ENCODE results near the gene TRIM62. TPM values are rescaled to one million over a fixed set of nuclear protein-coding genes. Genes with fewer than 3 reads are reported as not detected.
A peak's percentile ranks its signal among the peaks of the same experiment; 100 is the strongest.

The TRIM62 gene
- polyA plus RNA-seq, 1 experiment, result 4.5 TPM

DNA sequence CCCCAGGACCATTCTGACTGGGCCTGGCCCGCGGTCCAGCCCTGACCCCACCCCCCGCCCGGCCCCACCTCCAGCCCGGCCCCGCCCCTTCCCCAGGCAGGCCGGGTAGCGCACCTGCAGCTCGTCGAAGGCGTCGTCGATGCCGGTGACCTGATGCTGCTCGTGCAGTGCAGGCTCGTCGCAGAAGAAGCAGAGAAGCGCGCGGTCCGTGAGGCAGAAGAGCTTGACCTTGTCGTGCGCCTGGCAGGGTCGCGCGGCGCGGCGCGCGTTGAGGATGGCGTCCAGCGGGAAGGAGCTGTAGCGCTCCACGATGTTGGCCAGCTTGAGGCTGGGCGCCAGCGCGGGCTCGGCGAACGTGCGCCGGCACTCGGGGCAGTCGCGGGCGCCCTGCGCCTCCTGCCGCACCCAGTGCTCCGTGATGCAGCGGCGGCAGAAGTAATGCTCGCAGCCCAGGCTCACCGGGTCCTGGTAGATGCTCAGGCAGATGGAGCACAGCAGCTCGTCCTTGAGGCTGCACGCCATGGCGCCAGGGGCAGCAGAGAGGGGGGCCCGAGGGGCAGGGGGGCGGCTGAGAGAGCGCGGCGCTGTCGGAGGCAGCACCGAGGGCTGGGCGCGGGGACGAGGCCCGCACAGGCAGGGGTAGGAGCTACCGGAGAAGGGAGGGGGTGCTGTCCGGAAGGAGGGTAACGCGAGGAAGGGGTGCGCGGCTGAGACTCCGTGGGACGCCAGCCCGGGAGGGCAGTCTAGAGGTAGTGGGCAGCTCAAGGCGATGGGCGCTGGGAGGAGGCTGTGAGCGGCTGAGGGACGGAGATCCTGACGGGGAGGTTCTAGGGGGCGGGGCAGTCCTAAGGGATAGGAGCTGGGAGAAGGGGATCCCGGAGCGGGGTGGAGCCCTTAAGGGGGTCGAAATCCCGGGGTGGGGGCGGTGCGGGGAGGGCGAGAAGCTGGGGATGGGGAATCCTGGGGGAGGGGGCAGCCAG, 642 bp downstream of the TRIM62 start:
- no peaks in the 10 kb centered on the region for H3K27me3 ChIP-seq (ENCODE audit: control insufficient read depth, insufficient read depth, low read length)
- POLR2A ChIA-PET, result interaction anchor here (0.6 to 2.2 kb wide), 16 partner anchors 9 to 660 kb away, joined by 3 to 8 read pairs (median 4); no protein-coding TSS in a partner anchor
- H3K9me3 ChIP-seq (ENCODE audit: control insufficient read depth, insufficient read depth, low read length), result no peaks in the 10 kb centered on the region; the same call in 1 of the 2 replicates
- CTCF ChIA-PET, result interaction anchor here (0.6 to 1.9 kb wide), 9 partner anchors 33 to 244 kb away, joined by 3 to 20 read pairs (median 3); no protein-coding TSS in a partner anchor
- peak overlapping the region; percentile 21 for H3K27ac ChIP-seq (ENCODE audit: low read depth, low read length)
- peak overlapping the region; percentile 85 for H3K4me3 ChIP-seq (ENCODE audit: low read depth, low read length)
- DNase-seq (ENCODE audit: low read depth, low spot score), result no peak
- TF ChIP-seq, protein P1, sequence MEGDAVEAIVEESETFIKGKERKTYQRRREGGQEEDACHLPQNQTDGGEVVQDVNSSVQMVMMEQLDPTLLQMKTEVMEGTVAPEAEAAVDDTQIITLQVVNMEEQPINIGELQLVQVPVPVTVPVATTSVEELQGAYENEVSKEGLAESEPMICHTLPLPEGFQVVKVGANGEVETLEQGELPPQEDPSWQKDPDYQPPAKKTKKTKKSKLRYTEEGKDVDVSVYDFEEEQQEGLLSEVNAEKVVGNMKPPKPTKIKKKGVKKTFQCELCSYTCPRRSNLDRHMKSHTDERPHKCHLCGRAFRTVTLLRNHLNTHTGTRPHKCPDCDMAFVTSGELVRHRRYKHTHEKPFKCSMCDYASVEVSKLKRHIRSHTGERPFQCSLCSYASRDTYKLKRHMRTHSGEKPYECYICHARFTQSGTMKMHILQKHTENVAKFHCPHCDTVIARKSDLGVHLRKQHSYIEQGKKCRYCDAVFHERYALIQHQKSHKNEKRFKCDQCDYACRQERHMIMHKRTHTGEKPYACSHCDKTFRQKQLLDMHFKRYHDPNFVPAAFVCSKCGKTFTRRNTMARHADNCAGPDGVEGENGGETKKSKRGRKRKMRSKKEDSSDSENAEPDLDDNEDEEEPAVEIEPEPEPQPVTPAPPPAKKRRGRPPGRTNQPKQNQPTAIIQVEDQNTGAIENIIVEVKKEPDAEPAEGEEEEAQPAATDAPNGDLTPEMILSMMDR (IDR thresholded peaks at IDR 0.05; ENCODE audit: low read depth, low read length), result no peak

DNA sequence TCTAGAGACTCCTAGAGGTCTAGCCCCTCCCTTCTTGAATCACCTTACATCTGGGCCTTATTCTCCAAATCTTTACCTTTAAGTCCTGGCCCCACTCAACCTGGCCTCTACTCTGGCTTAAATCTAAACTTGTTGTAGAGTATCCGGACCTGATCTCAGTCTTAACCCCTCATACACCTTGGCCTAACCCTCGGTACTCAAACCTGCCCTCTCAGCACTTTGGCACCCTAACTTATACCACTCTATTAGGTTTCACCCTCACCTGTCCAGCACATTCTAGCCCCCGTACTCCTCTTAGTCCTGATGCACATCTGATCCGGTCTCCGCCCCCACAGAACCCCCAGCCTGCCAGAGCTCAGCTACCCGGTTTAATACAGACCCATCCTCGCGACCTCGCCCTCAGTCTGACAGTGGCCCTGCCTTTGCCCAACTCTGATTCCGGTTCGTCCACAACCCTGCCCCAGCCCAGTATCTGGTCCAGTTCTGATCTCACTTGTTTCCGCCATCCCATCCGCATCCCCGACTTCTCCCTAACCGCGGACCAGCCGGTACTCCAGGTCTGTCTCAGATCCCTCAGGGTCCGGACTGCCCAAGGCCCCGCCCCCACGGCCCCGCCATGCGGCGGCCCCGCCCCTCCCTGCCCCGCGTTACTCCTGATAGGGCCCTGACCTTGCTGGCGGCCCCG, 1.5 kb downstream of the TRIM62 start:
- H3K27me3 ChIP-seq (ENCODE audit: control insufficient read depth, insufficient read depth, low read length), result no peaks in the 10 kb centered on the region
- DNase-seq (ENCODE audit: low read depth, low spot score), result peak; percentile 53
- POLR2A ChIA-PET, result interaction anchor here (1.2 to 2.2 kb wide), 4 partner anchors 11 to 81 kb away, joined by 3 to 8 read pairs (median 7); no protein-coding TSS in a partner anchor
- CTCF ChIA-PET, result interaction anchor here (0.6 to 1.9 kb wide), 5 partner anchors 61 to 115 kb away, joined by 3 to 6 read pairs (median 5); no protein-coding TSS in a partner anchor
- TF ChIP-seq, protein P1 (IDR thresholded peaks at IDR 0.05; ENCODE audit: low read depth, low read length), result no peak
- no peaks in the 10 kb centered on the region; the same call in 1 of the 2 replicates for H3K9me3 ChIP-seq (ENCODE audit: control insufficient read depth, insufficient read depth, low read length)
- H3K27ac ChIP-seq (ENCODE audit: low read depth, low read length), result no peak overlapping the region
- peak overlapping the region; percentile 82 for H3K4me3 ChIP-seq (ENCODE audit: low read depth, low read length)

DNA sequence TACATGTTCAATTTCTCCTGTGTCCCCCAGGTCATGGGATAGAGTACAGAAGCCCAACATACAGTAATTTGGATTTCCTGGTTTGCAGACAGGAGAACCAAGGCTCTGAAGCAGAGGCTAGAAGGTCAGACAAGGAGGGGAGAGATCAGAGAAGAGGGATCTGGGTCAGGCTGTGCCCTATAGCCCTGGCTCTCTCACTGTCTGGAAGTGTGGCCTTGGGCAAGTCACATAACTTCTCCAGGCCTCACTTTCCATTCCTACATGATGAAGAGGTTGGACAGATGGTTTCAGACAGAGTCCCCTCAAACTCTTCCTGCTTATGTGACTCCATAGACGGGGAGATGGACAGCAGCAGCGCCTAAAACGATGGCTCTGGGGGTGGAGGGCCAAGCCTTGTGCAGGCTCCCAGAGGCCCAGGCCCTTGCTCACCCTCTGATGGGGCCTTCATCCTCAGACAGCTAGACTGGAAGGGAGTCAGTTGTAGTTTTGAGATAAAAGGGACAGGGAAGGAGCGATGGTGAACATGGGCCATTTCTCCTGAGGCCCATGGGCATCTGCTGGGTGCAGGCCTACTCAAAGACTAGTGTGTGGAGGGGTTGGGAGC, 2.9 kb downstream of the TRIM62 start:
- no peak overlapping the region for H3K27ac ChIP-seq (ENCODE audit: low read depth, low read length)
- TF ChIP-seq, protein P1 (IDR thresholded peaks at IDR 0.05; ENCODE audit: low read depth, low read length), result no peak
- H3K27me3 ChIP-seq (ENCODE audit: control insufficient read depth, insufficient read depth, low read length), result no peaks in the 10 kb centered on the region
- H3K9me3 ChIP-seq (ENCODE audit: control insufficient read depth, insufficient read depth, low read length), result no peaks in the 10 kb centered on the region; the same call in 1 of the 2 replicates
- ChIA-PET POLR2A (interaction anchor here (0.7 kb wide), 1 partner anchor 12 kb away, joined by 3 read pairs; no protein-coding TSS in a partner anchor), CTCF (interaction anchor here (0.6 kb wide), 1 partner anchor 52 kb away, joined by 4 read pairs; no protein-coding TSS in a partner anchor)
- no peak for DNase-seq (ENCODE audit: low read depth, low spot score)
- no peak overlapping the region for H3K4me3 ChIP-seq (ENCODE audit: low read depth, low read length)

DNA sequence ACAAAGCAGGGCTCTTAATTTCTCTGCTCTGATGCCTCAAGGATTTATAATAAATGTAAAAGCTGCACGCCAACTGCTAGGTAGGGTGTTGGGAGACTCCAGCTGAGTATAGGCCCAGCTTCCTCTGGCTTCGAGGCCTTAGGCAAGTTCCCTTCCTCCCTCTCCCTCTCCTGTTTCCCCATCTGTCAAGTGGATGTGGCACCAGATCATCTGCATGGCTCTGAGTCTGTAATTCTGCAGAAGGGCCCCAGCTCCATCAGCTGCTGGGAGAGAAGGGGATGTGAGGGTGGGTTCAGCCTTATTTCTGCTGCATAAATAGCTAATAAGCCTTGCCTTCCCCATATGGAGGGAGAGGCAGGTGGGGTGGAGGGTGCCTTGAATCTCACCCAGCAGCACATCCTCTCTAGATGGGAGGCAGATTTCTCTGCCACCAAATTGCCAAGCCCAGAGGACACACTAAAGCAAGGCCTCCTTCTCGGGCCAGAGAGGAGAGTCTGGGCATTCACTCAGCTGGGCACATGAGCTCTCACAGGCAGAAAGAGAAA, 3.8 kb downstream of the TRIM62 start:
- Histone ChIP-seq H3K9me3 (ENCODE audit: control insufficient read depth, insufficient read depth, low read length) (no peaks in the 10 kb centered on the region; the same call in 1 of the 2 replicates), H3K4me3 (ENCODE audit: low read depth, low read length) (no peak overlapping the region), H3K27ac (ENCODE audit: low read depth, low read length) (no peak overlapping the region), H3K27me3 (ENCODE audit: control insufficient read depth, insufficient read depth, low read length) (no peaks in the 10 kb centered on the region)
- ChIA-PET CTCF (no interaction called here), POLR2A (no interaction called here)
- no peak for DNase-seq (ENCODE audit: low read depth, low spot score)
- TF ChIP-seq, protein P1 (IDR thresholded peaks at IDR 0.05; ENCODE audit: low read depth, low read length), result no peak
